Endodermal cell (in vitro differentiated cells): ENCODE results near the gene DELE1. TPM values are rescaled to one million over a fixed set of nuclear protein-coding genes. Genes with fewer than 3 reads are reported as not detected.

ENCODE experiments used
- DNase-seq: peaks from one replicate; pipeline ENCODE4 v3.0.0-alpha.2; 2017
- H3K27ac ChIP-seq: 2 replicates; pipeline ENCODE4 v1.5.1; 2013; ENCODE audit warnings: mild to moderate bottlenecking, low read depth, low read length, moderate library complexity
- H3K27me3 ChIP-seq: 2 replicates; pipeline ENCODE4 v1.6.1; 2013; ENCODE audit warnings: mild to moderate bottlenecking, low read length, moderate library complexity; ENCODE audit not compliant: insufficient read depth, control insufficient read depth, poor library complexity, severe bottlenecking
- H3K36me3 ChIP-seq: 2 replicates; pipeline ENCODE4 v1.7.0; 2013; ENCODE audit warnings: mild to moderate bottlenecking, low read length, moderate library complexity; ENCODE audit not compliant: control insufficient read depth, insufficient read depth
- H3K4me1 ChIP-seq: one replicate; pipeline ENCODE4 v1.7.0; 2013; ENCODE audit warnings: low read length; ENCODE audit not compliant: control insufficient read depth, insufficient read depth
- H3K4me3 ChIP-seq: 2 replicates; pipeline ENCODE4 v1.5.1; 2013; ENCODE audit warnings: mild to moderate bottlenecking, low read length, moderate library complexity
- H3K9ac ChIP-seq: 2 replicates; pipeline ENCODE4 v1.6.1; 2013; ENCODE audit warnings: mild to moderate bottlenecking, low read length, moderate library complexity; ENCODE audit not compliant: poor library complexity, severe bottlenecking; ENCODE audit errors: extremely low read depth
- H3K9me3 ChIP-seq: 2 replicates; pipeline ENCODE4 v1.6.1; 2013; ENCODE audit warnings: mild to moderate bottlenecking, low read length, moderate library complexity; ENCODE audit not compliant: control insufficient read depth
- H3K27ac Mint-ChIP-seq: 2 replicates; pipeline ENCODE4 v1.8.0; 2020; ENCODE audit warnings: mixed read lengths
- H3K27me3 Mint-ChIP-seq: 2 replicates; pipeline ENCODE4 v1.8.0; 2021; ENCODE audit warnings: mild to moderate bottlenecking, mixed read lengths; ENCODE audit not compliant: insufficient read depth
- H3K36me3 Mint-ChIP-seq: 2 replicates; pipeline ENCODE4 v1.8.0; 2020; ENCODE audit warnings: low read depth, mixed read lengths
- H3K4me1 Mint-ChIP-seq: 2 replicates; pipeline ENCODE4 v1.8.0; 2020; ENCODE audit warnings: mixed read lengths
- H3K4me3 Mint-ChIP-seq: 2 replicates; pipeline ENCODE4 v1.8.0; 2020; ENCODE audit warnings: mild to moderate bottlenecking, moderate library complexity, mixed read lengths
- H3K9me3 Mint-ChIP-seq: 2 replicates; pipeline ENCODE4 v1.8.0; 2020; ENCODE audit warnings: mild to moderate bottlenecking, mixed read lengths
- CTCF ChIP-seq: fragments of 200-600 bp; sonication (generic); conservative IDR thresholded peaks from 2 replicates; pipeline ENCODE4 v1.5.0; 2021; ENCODE audit warnings: antibody characterized with exemption, mild to moderate bottlenecking
- WGBS, 2 experiments: methylation state at CpG; one replicate each; pipeline versions ENCODE4 v1.1.5 to v1.1.7; 2013; ENCODE audit warnings: missing lambda C conversion rate in 2 of 2, mixed read lengths in 1 of 2; ENCODE audit not compliant: insufficient coverage in 1 of 2, insufficient read length in 1 of 2; 5-methylcytosine and 5-hydroxymethylcytosine counted together
- total RNA-seq, 2 donors: library from RNA; stranded (reverse); fragmentation: NEBNext Ultra II Directional in 1 of 2; extraction: Animal tissue kit (Norgen Biotek cat#: 25700) in 1 of 2; gene quantifications; 2 replicates in 1 of 2; 3 replicates in 1 of 2; pipeline ENCODE4 v1.2.1, GENCODE V29; 2021

The DELE1 gene
- total RNA-seq, 2 donors from 2014 or later, result 66.5 to 71.4 TPM

- no peak within 1 kb of the TSS for H3K27ac ChIP-seq
- peaks cover 10% of the 10 kb centered on the region for H3K4me1 Mint-ChIP-seq
- H3K4me3 ChIP-seq, result no peak within 1 kb of the TSS
- H3K27me3 Mint-ChIP-seq, result peaks cover 3% of the 10 kb centered on the region
- no peaks in the 10 kb centered on the region for H3K4me1 ChIP-seq
- H3K9me3 Mint-ChIP-seq, result no peaks in the 10 kb centered on the region
- no peak within 1 kb of the TSS for H3K4me3 Mint-ChIP-seq
- TF ChIP-seq CTCF, result no peak
- H3K9ac ChIP-seq, result no peak within 1 kb of the TSS
- H3K36me3 ChIP-seq, result no peaks in the 10 kb centered on the region
- no peaks in the 10 kb centered on the region for H3K9me3 ChIP-seq
- DNase-seq, result no peak
- no peaks in the 10 kb centered on the region for H3K27me3 ChIP-seq
- no peaks in the 10 kb centered on the region for H3K36me3 Mint-ChIP-seq
- 69 to 70% methylated on average over 6 to 7 of the region's 7 CpGs for WGBS, 2 experiments
- H3K27ac Mint-ChIP-seq, result no peak within 1 kb of the TSS
Observed at GRCh38 chr5:141958113-141958512, 34.4 kb downstream of the DELE1 start, which contains the start of gene PCDH12. Gene PCDH12, minus strand, starts transcription at chr5:141958202. Its CDS starts 351 bp downstream, at chr5:141957851.

- Histone ChIP-seq H3K4me3 (no peak overlapping the region), H3K9ac (no peak overlapping the region), H3K27ac (no peak overlapping the region), H3K27me3 (no peaks in the 10 kb centered on the region), H3K9me3 (no peaks in the 10 kb centered on the region), H3K36me3 (no peaks in the 10 kb centered on the region), H3K4me1 (no peaks in the 10 kb centered on the region)
- H3K27me3 Mint-ChIP-seq, result peaks cover 3% of the 10 kb centered on the region
- no peak overlapping the region for H3K4me3 Mint-ChIP-seq
- peaks cover 10% of the 10 kb centered on the region for H3K4me1 Mint-ChIP-seq
- H3K9me3 Mint-ChIP-seq, result no peaks in the 10 kb centered on the region
- TF ChIP-seq CTCF, result no peak
- H3K27ac Mint-ChIP-seq, result no peak overlapping the region
- WGBS, 2 experiments, result 84 to 87% methylated on average over 6 to 8 of the region's 8 CpGs
- H3K36me3 Mint-ChIP-seq, result no peaks in the 10 kb centered on the region
- DNase-seq, result no peak
Observed at GRCh38 chr5:141958546-141959172, 35.0 kb downstream of the DELE1 start.

GRCh38 chr5:141960018-141960417, 36.3 kb downstream of the DELE1 start:
- WGBS, 2 experiments, result 67 to 70% methylated on average over 10 of the region's 10 CpGs
- H3K36me3 Mint-ChIP-seq, result no peaks in the 10 kb centered on the region
- H3K4me1 ChIP-seq, result no peaks in the 10 kb centered on the region
- H3K27me3 ChIP-seq, result no peaks in the 10 kb centered on the region
- peaks cover 3% of the 10 kb centered on the region for H3K27me3 Mint-ChIP-seq
- H3K4me1 Mint-ChIP-seq, result peaks cover 10% of the 10 kb centered on the region
- H3K9me3 Mint-ChIP-seq, result no peaks in the 10 kb centered on the region
- DNase-seq, result no peak
- no peak overlapping the region for H3K9ac ChIP-seq
- H3K36me3 ChIP-seq, result no peaks in the 10 kb centered on the region
- no peak overlapping the region for H3K27ac ChIP-seq
- no peak overlapping the region for H3K27ac Mint-ChIP-seq
- no peak overlapping the region for H3K4me3 Mint-ChIP-seq
- H3K4me3 ChIP-seq, result no peak overlapping the region
- no peaks in the 10 kb centered on the region for H3K9me3 ChIP-seq
- no peak for TF ChIP-seq CTCF
